ENCODE measurements around the gene GJA10. TPM values are rescaled to one million over a fixed set of nuclear protein-coding genes. Genes with fewer than 3 reads are reported as not detected.
"Not testable (repeated sequence)": the region's sequence is repeated elsewhere in the genome, so short reads cannot be mapped to it uniquely, and the experiment has no call there.

Gene GJA10
- total RNA-seq, 1 experiment from 2014 or later: not detected

DNA sequence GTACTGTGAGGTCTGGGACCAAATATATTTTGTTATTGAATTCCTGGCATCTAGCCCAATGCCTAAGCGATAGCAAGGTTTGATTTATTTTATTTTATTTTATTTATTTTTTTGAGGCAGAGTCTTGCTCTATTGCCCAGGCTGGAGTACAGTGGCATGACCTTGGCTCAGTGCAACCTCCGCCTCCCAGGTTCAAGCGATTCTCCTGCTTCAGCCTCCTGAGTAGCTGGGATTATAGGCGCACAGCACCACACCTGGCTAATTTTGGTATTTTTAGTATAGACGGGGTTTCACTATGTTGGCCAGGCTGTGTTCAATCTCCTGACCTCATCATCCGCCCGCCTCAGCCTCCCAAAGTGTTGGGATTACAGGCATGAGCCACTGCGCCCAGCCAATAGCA is 1.7 kb upstream of the GJA10 start:
- H3K36me3 ChIP-seq (ENCODE audit: control insufficient read depth, insufficient read depth, low read length); ATAC-seq; CTCF ChIA-PET; DNase-seq (ENCODE audit: low read depth, low spot score); BruUV-seq (replicated peaks); H3K9me3 ChIP-seq (ENCODE audit: control insufficient read depth, insufficient read depth, low read depth, low read length); H3K4me3 ChIP-seq (ENCODE audit: low read depth in 2 of 2, low read length in 2 of 2); H3K27ac ChIP-seq (ENCODE audit: low read length); intact Hi-C loops (cut with micrococcal nuclease; ENCODE audit: unreplicated experiment); in situ Hi-C loops (cut with HindIII; ENCODE audit: low pct_unique_long_range_greater_than_20kb, low sequenced_read_pairs); H3K27me3 ChIP-seq (ENCODE audit: control insufficient read depth, insufficient read depth, low read length); POLR2A ChIA-PET; H3K4me1 ChIP-seq (ENCODE audit: control insufficient read depth, insufficient read depth, low read length): not testable (repeated sequence)
- TF ChIP-seq, protein P1, sequence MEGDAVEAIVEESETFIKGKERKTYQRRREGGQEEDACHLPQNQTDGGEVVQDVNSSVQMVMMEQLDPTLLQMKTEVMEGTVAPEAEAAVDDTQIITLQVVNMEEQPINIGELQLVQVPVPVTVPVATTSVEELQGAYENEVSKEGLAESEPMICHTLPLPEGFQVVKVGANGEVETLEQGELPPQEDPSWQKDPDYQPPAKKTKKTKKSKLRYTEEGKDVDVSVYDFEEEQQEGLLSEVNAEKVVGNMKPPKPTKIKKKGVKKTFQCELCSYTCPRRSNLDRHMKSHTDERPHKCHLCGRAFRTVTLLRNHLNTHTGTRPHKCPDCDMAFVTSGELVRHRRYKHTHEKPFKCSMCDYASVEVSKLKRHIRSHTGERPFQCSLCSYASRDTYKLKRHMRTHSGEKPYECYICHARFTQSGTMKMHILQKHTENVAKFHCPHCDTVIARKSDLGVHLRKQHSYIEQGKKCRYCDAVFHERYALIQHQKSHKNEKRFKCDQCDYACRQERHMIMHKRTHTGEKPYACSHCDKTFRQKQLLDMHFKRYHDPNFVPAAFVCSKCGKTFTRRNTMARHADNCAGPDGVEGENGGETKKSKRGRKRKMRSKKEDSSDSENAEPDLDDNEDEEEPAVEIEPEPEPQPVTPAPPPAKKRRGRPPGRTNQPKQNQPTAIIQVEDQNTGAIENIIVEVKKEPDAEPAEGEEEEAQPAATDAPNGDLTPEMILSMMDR (IDR thresholded peaks at IDR 0.05): peak; percentile 57

GRCh38 chr6:89895276-89895874 is 1.1 kb downstream of the GJA10 start:
- intact Hi-C loops (cut with micrococcal nuclease; ENCODE audit: unreplicated experiment): no loop called here
- no peak for ATAC-seq

DNA sequence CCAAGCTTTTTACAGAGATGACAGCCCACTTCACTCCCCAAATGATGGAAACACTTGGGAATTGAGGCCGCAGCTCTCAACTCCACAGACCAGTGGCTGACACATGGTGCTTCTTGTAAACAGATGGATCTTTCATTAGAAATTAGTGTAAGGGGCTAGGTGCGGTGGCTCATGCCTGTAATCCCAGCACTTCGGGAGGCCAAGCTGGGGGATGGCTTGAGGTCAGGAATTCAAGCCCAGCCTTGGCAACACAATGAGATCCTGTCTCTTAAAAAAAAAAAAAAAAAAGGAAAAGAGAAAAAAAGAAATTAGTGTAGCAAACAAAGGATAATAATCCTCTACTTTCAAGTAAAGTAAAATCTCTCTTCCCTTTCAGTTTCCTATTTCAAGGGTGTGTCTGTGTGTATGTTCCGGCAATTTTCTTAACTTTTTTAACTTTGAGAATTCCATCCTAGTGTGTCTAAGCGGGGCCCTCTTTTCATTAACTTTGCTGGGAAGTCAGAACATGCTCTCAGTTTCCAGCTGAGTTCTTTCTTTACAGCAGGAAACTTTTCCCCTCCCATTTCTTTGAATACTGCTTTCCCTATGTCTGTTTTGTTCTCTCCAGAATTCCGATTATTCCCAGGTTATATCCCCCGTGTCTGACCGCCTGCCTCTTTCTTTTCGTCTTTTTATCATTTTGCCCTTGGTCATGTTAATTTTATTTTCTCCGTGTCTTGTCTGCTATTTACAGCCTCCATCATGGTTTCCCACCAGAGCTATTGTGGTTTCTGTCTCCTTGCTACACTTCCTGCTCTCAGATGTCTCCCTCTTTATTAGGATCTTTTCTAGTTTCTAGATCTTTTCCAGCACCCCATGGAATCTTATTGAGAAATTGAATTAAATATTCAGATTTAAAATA is 16.0 kb downstream of the GJA10 start:
- in situ Hi-C loops (cut with HindIII; ENCODE audit: low pct_unique_long_range_greater_than_20kb, low sequenced_read_pairs); POLR2A ChIA-PET; CTCF ChIA-PET: not testable (repeated sequence)

More at GRCh38 chr6:89895276-89895874, 1.1 kb downstream of the GJA10 start:
- no TSS peak for BruUV-seq (replicated peaks)
- POLR2A ChIA-PET: no interaction called here
- Histone ChIP-seq H3K36me3 (ENCODE audit: control insufficient read depth, insufficient read depth, low read length) (no peaks in the 10 kb centered on the region), H3K9me3 (ENCODE audit: control insufficient read depth, insufficient read depth, low read depth, low read length) (no peaks in the 10 kb centered on the region), H3K4me3 (ENCODE audit: low read depth in 2 of 2, low read length in 2 of 2) (no peak overlapping the region), H3K27me3 (ENCODE audit: control insufficient read depth, insufficient read depth, low read length) (peaks cover 7% of the 10 kb centered on the region; the same call in 1 of the 2 replicates), H3K27ac (ENCODE audit: low read length) (no peak overlapping the region), H3K4me1 (ENCODE audit: control insufficient read depth, insufficient read depth, low read length) (no peaks in the 10 kb centered on the region)
- no peak for DNase-seq (ENCODE audit: low read depth, low spot score)
- in situ Hi-C loops (cut with HindIII; ENCODE audit: low pct_unique_long_range_greater_than_20kb, low sequenced_read_pairs): no loop called here
- TF ChIP-seq REST (IDR thresholded peaks at IDR 0.05; ENCODE audit: insufficient read depth in 1 of 2, low read depth in 2 of 2, low read length in 1 of 2) (peak; percentile 95 to 98), POLR2AphosphoS5 (IDR thresholded peaks at IDR 0.05; ENCODE audit: low read depth, low read length) (no peak)
- CTCF ChIA-PET: interaction anchor here (0.6 kb wide), 1 partner anchor 74 kb away, joined by 4 read pairs; no protein-coding TSS in a partner anchor

More for the DNA sequence above, 16.0 kb downstream of the GJA10 start:
- H3K4me1 ChIP-seq (ENCODE audit: control insufficient read depth, insufficient read depth, low read length); H3K9me3 ChIP-seq (ENCODE audit: control insufficient read depth, insufficient read depth, low read depth, low read length); DNase-seq (ENCODE audit: low read depth, low spot score); ATAC-seq; H3K27me3 ChIP-seq (ENCODE audit: control insufficient read depth, insufficient read depth, low read length); H3K4me3 ChIP-seq (ENCODE audit: low read depth in 2 of 2, low read length in 2 of 2); H3K27ac ChIP-seq (ENCODE audit: low read length); H3K36me3 ChIP-seq (ENCODE audit: control insufficient read depth, insufficient read depth, low read length); intact Hi-C loops (cut with micrococcal nuclease; ENCODE audit: unreplicated experiment); BruUV-seq (replicated peaks): not testable (repeated sequence)

Measured in Panc1 (cell line).